Effector memory CD8-positive, alpha-beta T cell (primary cell): Measurements from ENCODE around the gene CCL2.

ENCODE experiments used
- ATAC-seq: fragments of 150-1000 bp; cut with Tn5 transposase; replicated peaks from 2 replicates; pipeline ENCODE4 v1.10.0; 2021; ENCODE audit warnings: mild to moderate bottlenecking, moderate library complexity
- DNase-seq, 3 experiments: peaks; one replicate each; pipeline ENCODE4 v3.0.0; 2021
- H3K27ac Mint-ChIP-seq, 2 donors: one replicate each; pipeline ENCODE4 v1.8.0; 2022; ENCODE audit warnings: mild to moderate bottlenecking in 2 of 2, mixed read lengths in 2 of 2, moderate library complexity in 2 of 2
- H3K27me3 Mint-ChIP-seq, 2 donors: one replicate each; pipeline ENCODE4 v1.8.0; 2022; ENCODE audit warnings: mixed read lengths in 2 of 2
- H3K36me3 Mint-ChIP-seq: one replicate; pipeline ENCODE4 v1.8.0; 2022; ENCODE audit warnings: mild to moderate bottlenecking, moderate library complexity, mixed read lengths; ENCODE audit not compliant: insufficient read depth
- H3K4me1 Mint-ChIP-seq, 2 donors: one replicate each; pipeline ENCODE4 v1.8.0; 2022; ENCODE audit warnings: low read depth in 2 of 2, mixed read lengths in 2 of 2
- H3K4me3 Mint-ChIP-seq, 2 donors: one replicate each; pipeline ENCODE4 v1.8.0; 2022; ENCODE audit warnings: mild to moderate bottlenecking in 2 of 2, mixed read lengths in 2 of 2, moderate library complexity in 2 of 2
- H3K9me3 Mint-ChIP-seq, 2 donors: one replicate each; pipeline ENCODE4 v1.8.0; 2022; ENCODE audit warnings: mixed read lengths in 2 of 2

The CCL2 gene

GRCh38 chr17:34300652-34301370 is 45.7 kb downstream of the CCL2 start:
- H3K4me1 Mint-ChIP-seq: no peaks in the 10 kb centered on the region
- H3K36me3 Mint-ChIP-seq: no peaks in the 10 kb centered on the region
- DNase-seq (no peak), ATAC-seq (no peak)
- H3K4me3 Mint-ChIP-seq: no peak overlapping the region
- no peaks in the 10 kb centered on the region for H3K9me3 Mint-ChIP-seq
- H3K27ac Mint-ChIP-seq: no peak overlapping the region
- H3K27me3 Mint-ChIP-seq: peaks cover 40 to 43% of the 10 kb centered on the region in 2 donors

DNA sequence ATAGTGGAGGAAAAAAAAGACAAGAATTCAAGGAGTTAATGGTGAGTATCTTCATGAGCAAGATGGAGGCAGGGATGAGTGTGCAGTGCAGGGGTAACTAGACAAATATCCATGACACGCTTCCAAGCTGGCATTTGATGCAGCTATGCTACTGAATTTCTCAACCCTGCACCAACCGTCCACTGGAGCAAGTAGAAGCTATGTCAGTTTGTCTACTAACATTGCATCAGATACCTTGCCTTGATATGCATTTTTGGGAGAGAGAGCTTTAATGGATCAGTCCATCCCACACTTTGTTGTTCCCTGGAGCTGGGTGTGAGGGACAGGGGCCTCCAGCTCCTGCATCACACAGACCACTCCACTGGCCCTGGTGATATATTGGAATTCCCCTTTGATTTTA is 46.9 kb downstream of the CCL2 start:
- no peak overlapping the region for H3K4me3 Mint-ChIP-seq
- ATAC-seq: no peak
- DNase-seq: no peak
- peaks cover 43 to 47% of the 10 kb centered on the region in 2 donors for H3K27me3 Mint-ChIP-seq
- no peaks in the 10 kb centered on the region for H3K4me1 Mint-ChIP-seq
- H3K27ac Mint-ChIP-seq: no peak overlapping the region
- H3K9me3 Mint-ChIP-seq: no peaks in the 10 kb centered on the region
- no peaks in the 10 kb centered on the region for H3K36me3 Mint-ChIP-seq

DNA sequence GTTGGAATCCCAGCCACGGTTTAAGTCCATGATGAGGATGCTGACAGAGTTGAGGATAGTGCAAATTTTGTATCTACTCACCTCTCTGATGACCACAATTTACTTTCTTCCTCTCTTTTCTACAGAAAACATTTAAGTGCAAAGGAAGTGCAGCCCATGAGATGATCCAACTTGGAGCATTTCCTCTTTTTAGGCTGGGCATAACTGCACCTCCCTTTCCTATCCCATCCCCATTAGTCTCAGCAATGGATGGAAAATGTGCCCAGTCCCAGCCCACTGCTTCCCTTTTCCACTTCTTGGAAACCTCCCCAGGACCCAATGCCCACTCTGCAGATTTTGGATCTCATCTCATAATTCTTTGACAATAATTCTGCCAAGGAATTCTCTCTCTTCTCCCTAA is 47.6 kb downstream of the CCL2 start:
- H3K27ac Mint-ChIP-seq: no peak overlapping the region
- no peak overlapping the region for H3K4me3 Mint-ChIP-seq
- no peaks in the 10 kb centered on the region for H3K9me3 Mint-ChIP-seq
- no peaks in the 10 kb centered on the region for H3K4me1 Mint-ChIP-seq
- no peak for ATAC-seq
- H3K36me3 Mint-ChIP-seq: no peaks in the 10 kb centered on the region
- H3K27me3 Mint-ChIP-seq: peaks cover 43 to 48% of the 10 kb centered on the region in 2 donors
- DNase-seq: no peak

GRCh38 chr17:34303606-34304005 is 48.5 kb downstream of the CCL2 start:
- H3K27me3 Mint-ChIP-seq: peaks cover 36 to 48% of the 10 kb centered on the region in 2 donors
- ATAC-seq (no peak), DNase-seq (no peak)
- no peaks in the 10 kb centered on the region for H3K4me1 Mint-ChIP-seq
- no peak overlapping the region for H3K27ac Mint-ChIP-seq
- H3K36me3 Mint-ChIP-seq: no peaks in the 10 kb centered on the region
- no peak overlapping the region for H3K4me3 Mint-ChIP-seq
- no peaks in the 10 kb centered on the region for H3K9me3 Mint-ChIP-seq

DNA sequence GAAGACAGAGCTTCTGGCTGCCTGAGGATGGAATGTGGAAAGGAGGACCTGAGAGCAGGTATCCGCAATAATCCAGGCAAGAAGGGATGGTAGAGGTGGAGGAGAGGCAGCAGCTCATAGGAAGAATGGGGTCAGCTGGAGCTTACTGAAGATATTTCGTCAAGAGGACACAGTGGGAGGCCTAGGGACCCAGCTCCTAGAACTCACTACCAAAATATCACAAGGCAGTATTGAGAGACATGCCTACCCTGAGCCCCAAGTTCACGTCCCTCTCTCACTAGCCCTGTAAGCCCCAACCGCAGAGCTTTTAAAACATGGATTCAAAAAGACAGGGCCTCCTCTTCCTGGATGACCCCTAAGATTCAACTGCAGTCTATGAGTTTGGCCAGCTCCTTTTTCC is 50.0 kb downstream of the CCL2 start:
- ATAC-seq: no peak
- Mint-ChIP-seq H3K27ac (no peak overlapping the region), H3K9me3 (no peaks in the 10 kb centered on the region), H3K36me3 (no peaks in the 10 kb centered on the region), H3K4me3 (no peak overlapping the region), H3K27me3 (peaks cover 30 to 47% of the 10 kb centered on the region in 2 donors), H3K4me1 (no peaks in the 10 kb centered on the region)
- no peak for DNase-seq

DNA sequence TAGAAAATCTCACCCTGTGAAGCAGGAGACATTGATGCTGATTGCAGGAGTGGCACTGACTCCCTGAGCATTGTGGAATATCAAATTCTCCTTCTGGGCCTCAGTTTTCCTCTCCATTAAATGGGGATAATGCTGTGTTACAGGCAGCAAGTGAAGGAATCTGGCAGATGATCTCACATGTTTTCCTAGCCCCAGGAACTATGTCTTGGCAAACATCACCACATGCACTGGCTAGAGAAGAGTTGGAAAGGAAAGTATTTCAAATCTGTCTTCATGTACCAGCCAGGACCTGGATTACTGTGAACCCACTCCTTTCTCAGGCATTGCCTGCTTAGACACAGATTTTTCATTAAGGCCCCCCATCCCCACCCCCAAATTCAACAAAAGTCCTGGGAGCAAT is 50.5 kb downstream of the CCL2 start:
- Mint-ChIP-seq H3K9me3 (no peaks in the 10 kb centered on the region), H3K4me3 (no peak overlapping the region), H3K4me1 (no peaks in the 10 kb centered on the region), H3K36me3 (no peaks in the 10 kb centered on the region), H3K27ac (no peak overlapping the region), H3K27me3 (peaks cover 27 to 46% of the 10 kb centered on the region in 2 donors)
- no peak for ATAC-seq
- DNase-seq: no peak

DNA sequence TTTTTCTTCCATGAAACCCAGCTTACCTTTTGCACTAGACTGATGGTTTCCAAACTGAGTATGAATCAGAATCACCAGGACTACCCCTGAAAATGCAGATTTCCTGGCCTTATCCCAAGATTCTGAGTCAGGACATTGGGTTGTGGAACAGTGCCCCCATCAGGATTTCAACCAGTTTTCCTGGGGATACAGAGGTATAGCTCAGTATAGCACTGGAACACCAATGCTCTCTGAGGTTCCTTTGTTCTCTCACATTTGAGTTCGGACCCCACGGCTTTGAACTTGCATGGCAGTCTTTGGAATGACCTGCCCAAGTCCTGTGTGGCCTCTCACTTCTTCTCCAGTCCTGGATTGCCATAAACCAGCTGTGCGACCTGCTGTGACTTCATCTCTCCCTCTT is 51.4 kb downstream of the CCL2 start:
- H3K27ac Mint-ChIP-seq: no peak overlapping the region

More for the DNA sequence above, 51.4 kb downstream of the CCL2 start:
- Mint-ChIP-seq H3K4me1 (no peaks in the 10 kb centered on the region), H3K36me3 (no peaks in the 10 kb centered on the region), H3K27me3 (peaks cover 19 to 41% of the 10 kb centered on the region in 2 donors), H3K9me3 (no peaks in the 10 kb centered on the region), H3K4me3 (no peak overlapping the region)
- ATAC-seq (no peak), DNase-seq (no peak)
